ENCODE data around the gene PSME1.

GRCh38 chr14:24149302-24149969 lies 13.4 kb downstream of the PSME1 start:
- TF ChIP-seq, protein P1, sequence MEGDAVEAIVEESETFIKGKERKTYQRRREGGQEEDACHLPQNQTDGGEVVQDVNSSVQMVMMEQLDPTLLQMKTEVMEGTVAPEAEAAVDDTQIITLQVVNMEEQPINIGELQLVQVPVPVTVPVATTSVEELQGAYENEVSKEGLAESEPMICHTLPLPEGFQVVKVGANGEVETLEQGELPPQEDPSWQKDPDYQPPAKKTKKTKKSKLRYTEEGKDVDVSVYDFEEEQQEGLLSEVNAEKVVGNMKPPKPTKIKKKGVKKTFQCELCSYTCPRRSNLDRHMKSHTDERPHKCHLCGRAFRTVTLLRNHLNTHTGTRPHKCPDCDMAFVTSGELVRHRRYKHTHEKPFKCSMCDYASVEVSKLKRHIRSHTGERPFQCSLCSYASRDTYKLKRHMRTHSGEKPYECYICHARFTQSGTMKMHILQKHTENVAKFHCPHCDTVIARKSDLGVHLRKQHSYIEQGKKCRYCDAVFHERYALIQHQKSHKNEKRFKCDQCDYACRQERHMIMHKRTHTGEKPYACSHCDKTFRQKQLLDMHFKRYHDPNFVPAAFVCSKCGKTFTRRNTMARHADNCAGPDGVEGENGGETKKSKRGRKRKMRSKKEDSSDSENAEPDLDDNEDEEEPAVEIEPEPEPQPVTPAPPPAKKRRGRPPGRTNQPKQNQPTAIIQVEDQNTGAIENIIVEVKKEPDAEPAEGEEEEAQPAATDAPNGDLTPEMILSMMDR (IDR thresholded peaks at IDR 0.05): no peak
- TF ChIP-seq BCL3 (IDR thresholded peaks at IDR 0.05) (no peak), MAX (IDR thresholded peaks at IDR 0.05) (no peak), EHMT2 (IDR thresholded peaks at IDR 0.05; ENCODE audit: low read depth) (no peak), POLR2A (IDR thresholded peaks at IDR 0.05; ENCODE audit: low read length) (no peak)

All from A549 (cell line).